IMR-90 (cell line): Measurements from ENCODE around the gene ZNF618. TPM values are rescaled to one million over a fixed set of nuclear protein-coding genes. Genes with fewer than 3 reads are reported as not detected.

ENCODE experiments used
- ATAC-seq: fragments of 200-7000 bp; cut with Tn5 transposase; 2 replicates; pipeline ENCODE4 v1.9.1; 2020; ENCODE audit warnings: low read depth, mild to moderate bottlenecking, moderate library complexity
- BruUV-seq: library from RNA; stranded (reverse); fragments of 400-500 nt; replicated peaks from 2 replicates; lab custom pipeline; 2021; lab: Mats Ljungman, UMichigan
- CTCF ChIA-PET: fragments of 300-600 bp; formaldehyde crosslinking; extraction: SDS; loops from one replicate; lab custom pipeline; 2021; ENCODE audit warnings: antibody characterized with exemption; lab: Yijun Ruan, JAX
- POLR2A ChIA-PET: fragments of 300-600 bp; sonication (Branson Sonifier 250); formaldehyde crosslinking; loops from one replicate; lab custom pipeline; 2022; ENCODE audit warnings: antibody characterized with exemption; ENCODE audit not compliant: unreplicated experiment; lab: Charles Lee
- DNase-seq: peaks from one replicate; pipeline ENCODE4 v3.0.0; 2013
- H2AFZ ChIP-seq: replicated peaks from 2 replicates; pipeline ENCODE3; 2013; ENCODE audit warnings: low read length, mild to moderate bottlenecking; ENCODE audit not compliant: poor library complexity
- H2AK5ac ChIP-seq: 2 replicates; pipeline ENCODE4 v1.6.1; 2013; ENCODE audit warnings: low read depth, low read length, inconsistent platforms
- H2AK9ac ChIP-seq: replicated peaks from 2 replicates; pipeline ENCODE3; 2013; ENCODE audit warnings: mild to moderate bottlenecking, low read depth, low read length, moderate library complexity; ENCODE audit not compliant: poor library complexity
- H2BK120ac ChIP-seq: 2 replicates; pipeline ENCODE4 v1.6.1; 2013; ENCODE audit warnings: low read depth, low read length, inconsistent platforms
- H2BK15ac ChIP-seq: 3 replicates; pipeline ENCODE4 v1.6.1; 2013; ENCODE audit warnings: low read depth, low read length, inconsistent platforms
- H2BK20ac ChIP-seq: 2 replicates; pipeline ENCODE4 v1.6.1; 2013; ENCODE audit warnings: low read depth, mild to moderate bottlenecking, inconsistent platforms, low read length, moderate library complexity
- H2BK5ac ChIP-seq: 2 replicates; pipeline ENCODE4 v1.6.1; 2013; ENCODE audit warnings: mild to moderate bottlenecking, low read depth, low read length, inconsistent platforms; ENCODE audit not compliant: poor library complexity, severe bottlenecking
- H3K14ac ChIP-seq: replicated peaks from 2 replicates; pipeline ENCODE4 v1.6.1; 2013; ENCODE audit warnings: low read depth, low read length, inconsistent platforms
- H3K18ac ChIP-seq: 2 replicates; pipeline ENCODE4 v1.6.1; 2013; ENCODE audit warnings: low read depth, low read length, control low read depth
- H3K23ac ChIP-seq: 2 replicates; pipeline ENCODE4 v1.6.1; 2013; ENCODE audit warnings: low read depth, low read length, inconsistent platforms
- H3K27ac ChIP-seq: 2 replicates; pipeline ENCODE4 v1.5.1; 2013; ENCODE audit warnings: mild to moderate bottlenecking, control low read depth, low read length; ENCODE audit not compliant: insufficient read depth
- H3K27me3 ChIP-seq: 2 replicates; pipeline ENCODE4 v1.6.1; 2013; ENCODE audit warnings: low read length; ENCODE audit not compliant: control insufficient read depth, insufficient read depth
- H3K36me3 ChIP-seq: 2 replicates; pipeline ENCODE4 v1.6.1; 2013; ENCODE audit warnings: low read length, mixed read lengths; ENCODE audit not compliant: control insufficient read depth, insufficient read depth
- H3K4ac ChIP-seq: 2 replicates; pipeline ENCODE4 v1.6.1; 2013; ENCODE audit warnings: low read depth, low read length, inconsistent platforms
- H3K4me1 ChIP-seq: 2 replicates; pipeline ENCODE4 v1.6.1; 2013; ENCODE audit warnings: low read length, mixed read lengths; ENCODE audit not compliant: control insufficient read depth, insufficient read depth
- H3K4me2 ChIP-seq: 2 replicates; pipeline ENCODE4 v1.6.1; 2013; ENCODE audit warnings: low read depth, mild to moderate bottlenecking, control low read depth, low read length, moderate library complexity
- H3K4me3 ChIP-seq: 2 replicates; pipeline ENCODE4 v1.5.1; 2013; ENCODE audit warnings: low read depth, mild to moderate bottlenecking, control low read depth, low read length, moderate library complexity; ENCODE audit not compliant: insufficient read depth
- H3K56ac ChIP-seq: 2 replicates; pipeline ENCODE4 v1.6.1; 2013; ENCODE audit warnings: low read length, inconsistent platforms; ENCODE audit not compliant: insufficient read depth; ENCODE audit errors: extremely low read depth
- H3K79me1 ChIP-seq, 2 experiments: 2 replicates each; pipeline ENCODE4 v1.6.1; 2013; ENCODE audit warnings: low read length in 2 of 2, inconsistent platforms in 1 of 2, low read depth in 1 of 2
- H3K9ac ChIP-seq: 2 replicates; pipeline ENCODE4 v1.6.1; 2013; ENCODE audit warnings: low read depth, low read length, control low read depth
- H3K9me1 ChIP-seq: 2 replicates; pipeline ENCODE4 v1.6.1; 2013; ENCODE audit warnings: low read length, inconsistent platforms; ENCODE audit not compliant: insufficient read depth
- H3K9me3 ChIP-seq: 2 replicates; pipeline ENCODE4 v1.6.1; 2013; ENCODE audit warnings: low read length; ENCODE audit not compliant: control insufficient read depth, insufficient read depth
- H4K20me1 ChIP-seq: 2 replicates; pipeline ENCODE4 v1.6.1; 2013; ENCODE audit warnings: low read length, inconsistent platforms; ENCODE audit not compliant: insufficient read depth
- H4K5ac ChIP-seq: 2 replicates; pipeline ENCODE4 v1.6.1; 2013; ENCODE audit warnings: mild to moderate bottlenecking, low read depth, low read length, control low read depth
- H4K8ac ChIP-seq, 2 experiments: 2 replicates each; pipeline ENCODE4 v1.6.1; 2013; ENCODE audit warnings: low read depth in 2 of 2, low read length in 2 of 2, control low read depth in 1 of 2, inconsistent platforms in 1 of 2
- H4K91ac ChIP-seq: 2 replicates; pipeline ENCODE4 v1.6.1; 2013; ENCODE audit warnings: low read depth, low read length, inconsistent platforms; ENCODE audit not compliant: insufficient read depth
- ELK1 ChIP-seq: fragments of 150-350 bp; IDR thresholded peaks from 2 replicates; pipeline ENCODE4 v1.6.1; 2016; ENCODE audit warnings: low read depth, mild to moderate bottlenecking, low read length, moderate library complexity, borderline replicate concordance
- MAFK ChIP-seq: IDR thresholded peaks from 2 replicates; pipeline ENCODE4 v1.6.1; 2012; ENCODE audit warnings: low read depth, low read length, improper control_type of control experiment
- NFE2L2 ChIP-seq: fragments of 150-350 bp; IDR thresholded peaks from 2 replicates; pipeline ENCODE4 v1.6.1; 2016; ENCODE audit warnings: low read depth, mild to moderate bottlenecking, low read length
- WGBS, 2 experiments: methylation state at CpG; one replicate each; pipeline versions ENCODE4 v1.1.5 to v1.1.7; 2013; ENCODE audit warnings: missing lambda C conversion rate in 2 of 2; ENCODE audit not compliant: insufficient read length in 1 of 2; ENCODE audit errors: extremely low coverage in 2 of 2; 5-methylcytosine and 5-hydroxymethylcytosine counted together
- dilution Hi-C: fragments of 300-500 bp; cut with HindIII; formaldehyde crosslinking; loops from one replicate; pipeline ENCODE4 v1.14.3; 2018; ENCODE audit warnings: low sequenced_read_pairs; ENCODE audit not compliant: unreplicated experiment
- in situ Hi-C: fragments of 300-500 bp; cut with MboI; formaldehyde crosslinking; loops from 3 replicates; pipeline ENCODE4 v1.14.3; 2019; ENCODE audit warnings: low sequenced_read_pairs, inconsistent platforms, mixed read lengths
- intact Hi-C: fragments of 100-400 bp; cut with micrococcal nuclease; formaldehyde crosslinking; loops from 2 replicates; pipeline ENCODE4 v1.10.0; 2022
- polyA plus RNA-seq, 3 experiments: library from polyadenylated mRNA; depleted of rRNA; stranded (reverse); fragments of >200 nt; gene quantifications; 2 replicates each; pipeline ENCODE4 v1.2.3, GENCODE V29; 2012; ENCODE audit warnings: low replicate concordance in 1 of 3
- total RNA-seq: library from RNA; depleted of rRNA; stranded (reverse); fragments of >200 nt; gene quantifications from 2 replicates; pipeline ENCODE4 v1.2.3, GENCODE V29; 2012

Gene ZNF618
- total and polyA plus RNA-seq, 2 of the 4 experiments (the other 2 are of a cell fraction) = 8.2 to 9.4 TPM

- no peak for TF ChIP-seq MAFK
- TF ChIP-seq NFE2L2 = no peak
Observed at GRCh38 chr9:113933671-113934070, 57.6 kb downstream of the ZNF618 start (continued).

- H4K20me1 ChIP-seq = peaks cover 51% of the 10 kb centered on the region; the same call in 1 of the 2 replicates
- ChIA-PET POLR2A (no interaction called here), CTCF (no interaction called here)
- H2AK9ac ChIP-seq = no peak overlapping the region
- DNase-seq (no peak), ATAC-seq (no peak)
- no peak overlapping the region for H2BK120ac ChIP-seq
- 95% methylated on average over 8 of the region's 14 CpGs; no CpG with 5 or more reads in 1 of the 2 experiments for WGBS, 2 experiments
- no peak overlapping the region for H3K4me2 ChIP-seq
- H3K18ac ChIP-seq = no peak overlapping the region
- H3K27me3 ChIP-seq = no peaks in the 10 kb centered on the region
- no peak overlapping the region for H3K56ac ChIP-seq
- H4K91ac ChIP-seq = no peak overlapping the region
- no TSS peak for BruUV-seq
- no peak overlapping the region for H3K23ac ChIP-seq
- H3K27ac ChIP-seq = no peak overlapping the region
- peaks cover 36% of the 10 kb centered on the region for H3K9me1 ChIP-seq
- intact Hi-C loops (no loop called here), in situ Hi-C loops (no loop called here), dilution Hi-C loops (no loop called here)
- H2BK5ac ChIP-seq = no peak overlapping the region
- H4K5ac ChIP-seq = no peak overlapping the region
- no peak overlapping the region for H3K4ac ChIP-seq
- H3K9me3 ChIP-seq = no peaks in the 10 kb centered on the region; the same call in 1 of the 2 replicates
- no peak overlapping the region for H3K14ac ChIP-seq
- H3K79me1 ChIP-seq = peaks cover 36 to 79% of the 10 kb centered on the region in 2 experiments
- H3K9ac ChIP-seq = no peak overlapping the region
- H2BK20ac ChIP-seq = no peak overlapping the region
- no peak overlapping the region for H3K4me3 ChIP-seq
- H3K4me1 ChIP-seq = peaks cover 7% of the 10 kb centered on the region
- TF ChIP-seq ELK1 = no peak
- no peak overlapping the region for H2AFZ ChIP-seq
- H2BK15ac ChIP-seq = no peak overlapping the region
- no peaks in the 10 kb centered on the region for H3K36me3 ChIP-seq
- H4K8ac ChIP-seq = no peak overlapping the region
- H2AK5ac ChIP-seq = no peak overlapping the region
Observed at GRCh38 chr9:113934167-113934828, 58.2 kb downstream of the ZNF618 start.
